Spleen (tissue), 11 donors: ENCODE results near the gene FRMD4B. TPM values are rescaled to one million over a fixed set of nuclear protein-coding genes. Genes with fewer than 3 reads are reported as not detected.

Source experiments
- DNase-seq: peaks from one replicate; pipeline ENCODE4 v3.0.0-alpha.2; 2020
- H3K27ac ChIP-seq, 8 donors: fragments of 200-600 bp; sonication (generic) in 7 of 8; 1 replicate in 4 of 8; 2 replicates in 4 of 8; pipeline versions ENCODE4 v1.5.0 to v1.8.0; 2016 to 2021; ENCODE audit warnings: inconsistent platforms in 4 of 8, mild to moderate bottlenecking in 4 of 8, moderate library complexity in 1 of 8
- H3K27me3 ChIP-seq, 7 donors: fragments of 200-600 bp; sonication (generic) in 6 of 7; replicated peaks in 1 of 7; 1 replicate in 4 of 7; 2 replicates in 3 of 7; pipeline versions ENCODE4 v1.5.0 to v1.8.0; 2016 to 2021; ENCODE audit warnings: inconsistent platforms in 3 of 7, mild to moderate bottlenecking in 1 of 7
- H3K36me3 ChIP-seq, 6 donors: fragments of 200-600 bp; sonication (generic) in 5 of 6; 1 replicate in 4 of 6; 2 replicates in 2 of 6; pipeline versions ENCODE4 v1.5.0 to v1.8.0; 2016 to 2021; ENCODE audit warnings: inconsistent platforms in 2 of 6
- H3K4me1 ChIP-seq, 6 donors: fragments of 200-600 bp; sonication (generic) in 5 of 6; 1 replicate in 3 of 6; 2 replicates in 3 of 6; pipeline versions ENCODE4 v1.5.0 to v1.8.0; 2016 to 2021; ENCODE audit warnings: inconsistent platforms in 3 of 6
- H3K4me3 ChIP-seq, 8 donors: fragments of 200-600 bp; sonication (generic) in 7 of 8; 1 replicate in 4 of 8; 2 replicates in 4 of 8; pipeline versions ENCODE4 v1.5.0 to v1.8.0; 2016 to 2021; ENCODE audit warnings: inconsistent platforms in 4 of 8, mild to moderate bottlenecking in 4 of 8, moderate library complexity in 2 of 8
- H3K9me3 ChIP-seq, 8 donors: fragments of 200-600 bp; sonication (generic) in 7 of 8; 1 replicate in 4 of 8; 2 replicates in 4 of 8; pipeline versions ENCODE4 v1.5.0 to v1.8.0; 2016 to 2021; ENCODE audit warnings: inconsistent platforms in 4 of 8
- POLR2A ChIP-seq, 3 donors: fragments of 450-650 bp; IDR thresholded peaks; one replicate each; pipeline ENCODE4 v1.5.1; 2017; ENCODE audit warnings: antibody characterized with exemption in 3 of 3, mild to moderate bottlenecking in 1 of 3
- POLR2AphosphoS5 ChIP-seq, 3 donors: sonication (generic); formaldehyde crosslinking; IDR thresholded peaks; one replicate each; pipeline ENCODE4 v1.5.1; 2017; ENCODE audit warnings: antibody characterized with exemption in 3 of 3
- WGBS, 5 donors: extraction: QIAGEN DNeasy Blood & Tissue Kit in 3 of 5; methylation state at CpG; one replicate each; pipeline versions ENCODE4 v1.1.5 to v1.1.7; 2013 to 2018; 5-methylcytosine and 5-hydroxymethylcytosine counted together
- intact Hi-C: fragments of 100-400 bp; cut with DNase I; formaldehyde crosslinking; loops from one replicate; pipeline ENCODE4 v1.15.0; 2023; ENCODE audit warnings: low total_unique reads
- polyA plus RNA-seq, 3 donors: library from polyadenylated mRNA; stranded (reverse); fragments of 200-250 nt; gene quantifications; one replicate each; pipeline ENCODE4 v1.2.1, GENCODE V29; 2013
- total RNA-seq, 7 donors: library from RNA; depleted of rRNA in 3 of 7; stranded (reverse); fragments of >200 nt in 3 of 7; fragmentation: NEBNext Ultra II Directional in 4 of 7; extraction: Animal tissue kit (Norgen Biotek cat#: 25700) in 4 of 7; gene quantifications; one replicate each; pipeline versions ENCODE4 v1.1.0 to v1.2.1, GENCODE V29; 2016 to 2021
- TF ChIP-seq, protein P1 (sequence below), 11 experiments: fragments of 200-600 bp in 7 of 11; fragments of 450-650 bp in 4 of 11; sonication (generic) in 4 of 11; IDR thresholded peaks in 8 of 11; conservative IDR thresholded peaks in 3 of 11; 1 replicate in 7 of 11; 2 replicates in 4 of 11; pipeline versions ENCODE4 v1.4.0 to v1.8.0; 2016 to 2021; ENCODE audit warnings: antibody characterized with exemption in 11 of 11, inconsistent platforms in 4 of 11, mild to moderate bottlenecking in 1 of 11
- donor health status: healthy with polysubstance abuse.
- donor health status: DM: no; HTN: no; CAD: no; lungs with moderate emphysema.
- donor health status: DM: no; HTN: no; CAD: no.
- donor health status: Bipolar disorder and iron deficiency.
- donor health status: healthy.
- donor health status: DM: no; HTN: no; CAD: no.
- donor health status: DM: yes; HTN: yes; CAD: no.

FRMD4B gene
- total and polyA plus RNA-seq, 10 donors, result 8.1 to 143 (median 112) TPM

DNA sequence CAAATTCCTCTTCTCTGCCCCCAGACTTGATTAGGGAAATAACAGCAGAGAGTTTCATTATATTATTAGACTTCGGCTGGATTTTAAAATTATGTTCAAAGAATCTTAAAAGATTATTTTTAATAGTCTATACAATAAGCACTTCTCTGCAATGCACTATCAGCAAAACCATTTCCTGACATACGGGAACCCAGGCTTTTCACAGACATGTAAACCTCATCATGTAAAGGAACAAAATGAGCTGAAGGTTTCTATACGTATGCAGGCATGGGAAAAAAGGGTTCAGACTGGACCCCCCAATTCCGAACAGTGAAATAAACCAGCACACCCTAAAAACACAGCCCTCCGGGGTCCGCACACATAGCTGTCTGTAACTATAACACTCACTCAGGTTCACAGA lies 185.9 kb downstream of the FRMD4B start:
- no peaks in the 10 kb centered on the region for H3K9me3 ChIP-seq
- H3K4me3 ChIP-seq, result peak overlapping the region; percentile 14 to 66 (median 28)
- WGBS, 5 donors, result 49 to 61% (median 60%) methylated on average over 6 of the region's 6 CpGs
- TF ChIP-seq, protein P1, sequence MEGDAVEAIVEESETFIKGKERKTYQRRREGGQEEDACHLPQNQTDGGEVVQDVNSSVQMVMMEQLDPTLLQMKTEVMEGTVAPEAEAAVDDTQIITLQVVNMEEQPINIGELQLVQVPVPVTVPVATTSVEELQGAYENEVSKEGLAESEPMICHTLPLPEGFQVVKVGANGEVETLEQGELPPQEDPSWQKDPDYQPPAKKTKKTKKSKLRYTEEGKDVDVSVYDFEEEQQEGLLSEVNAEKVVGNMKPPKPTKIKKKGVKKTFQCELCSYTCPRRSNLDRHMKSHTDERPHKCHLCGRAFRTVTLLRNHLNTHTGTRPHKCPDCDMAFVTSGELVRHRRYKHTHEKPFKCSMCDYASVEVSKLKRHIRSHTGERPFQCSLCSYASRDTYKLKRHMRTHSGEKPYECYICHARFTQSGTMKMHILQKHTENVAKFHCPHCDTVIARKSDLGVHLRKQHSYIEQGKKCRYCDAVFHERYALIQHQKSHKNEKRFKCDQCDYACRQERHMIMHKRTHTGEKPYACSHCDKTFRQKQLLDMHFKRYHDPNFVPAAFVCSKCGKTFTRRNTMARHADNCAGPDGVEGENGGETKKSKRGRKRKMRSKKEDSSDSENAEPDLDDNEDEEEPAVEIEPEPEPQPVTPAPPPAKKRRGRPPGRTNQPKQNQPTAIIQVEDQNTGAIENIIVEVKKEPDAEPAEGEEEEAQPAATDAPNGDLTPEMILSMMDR (IDR thresholded peaks at IDR 0.05 in 8 of 11, conservative IDR thresholded peaks at IDR 0.05 in 3 of 11), result no peak
- TF ChIP-seq POLR2AphosphoS5 (IDR thresholded peaks at IDR 0.05) (no peak), POLR2A (IDR thresholded peaks at IDR 0.05) (no peak)
- H3K27ac ChIP-seq, result peak overlapping the region; percentile 51 to 84 (median 72)
- DNase-seq, result no peak
- H3K36me3 ChIP-seq, result peaks cover 0 to 43% (median 15%) of the 10 kb centered on the region in 6 donors
- peaks cover 0 to 48% (median 28%) of the 10 kb centered on the region in 6 donors for H3K4me1 ChIP-seq
- H3K27me3 ChIP-seq, result no peaks in the 10 kb centered on the region
- intact Hi-C loops, result no loop called here

DNA sequence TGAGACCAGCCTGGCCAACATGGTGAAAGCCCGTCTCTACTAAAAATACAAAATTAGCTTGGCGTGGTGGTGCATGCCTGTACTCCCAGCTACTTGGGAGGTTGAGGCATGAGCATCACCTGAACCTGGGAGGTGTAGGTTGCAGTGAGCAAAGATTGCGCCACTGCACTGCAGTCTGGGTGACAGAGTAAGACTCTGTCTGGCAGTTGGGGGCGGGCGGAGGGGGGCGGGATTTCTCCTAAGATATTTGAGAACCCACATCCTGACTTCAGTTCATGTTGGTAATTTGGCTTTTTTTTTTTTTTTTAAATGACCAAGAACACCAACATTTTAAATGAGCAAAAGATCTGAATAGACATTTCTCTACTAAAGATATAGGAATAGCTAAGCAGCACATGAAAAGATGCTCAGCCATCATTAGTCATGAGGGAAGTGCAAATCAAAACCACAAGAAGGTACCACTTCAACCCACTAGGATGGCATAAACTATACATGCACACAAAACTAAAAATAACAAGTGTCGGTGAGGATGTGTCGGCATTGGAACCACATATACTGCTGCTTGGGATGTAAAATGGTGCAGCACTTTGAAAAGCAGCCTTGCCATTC lies 187.9 kb downstream of the FRMD4B start:
- peak; percentile 77 for DNase-seq

DNA sequence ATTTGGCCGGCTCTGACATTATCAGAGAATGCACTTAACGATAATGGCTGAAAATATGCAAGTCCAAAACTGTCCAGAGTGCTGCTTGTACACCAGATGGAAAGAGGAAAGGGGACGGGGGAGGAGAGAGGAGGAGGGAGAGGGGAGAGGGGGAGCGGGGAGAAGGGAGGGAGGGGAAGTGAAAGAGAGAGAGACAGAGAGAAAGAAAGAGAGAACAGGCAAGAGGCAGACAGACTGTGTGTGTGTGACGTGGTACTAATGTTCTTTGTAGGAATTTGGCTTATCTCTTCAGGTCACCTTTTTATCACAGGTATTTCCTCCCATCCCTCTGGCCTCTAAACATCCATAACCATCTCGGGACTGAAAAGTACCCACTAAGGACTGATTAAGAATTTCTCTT lies 188.4 kb downstream of the FRMD4B start:
- peaks cover 0 to 48% (median 28%) of the 10 kb centered on the region in 6 donors for H3K4me1 ChIP-seq
- DNase-seq, result no peak
- peaks cover 0 to 62% (median 28%) of the 10 kb centered on the region in 6 donors for H3K36me3 ChIP-seq
- intact Hi-C loops, result no loop called here
- 70 to 78% (median 74%) methylated on average over 6 of the region's 6 CpGs for WGBS, 5 donors
- no peak for TF ChIP-seq POLR2A (IDR thresholded peaks at IDR 0.05)
- TF ChIP-seq POLR2AphosphoS5 (IDR thresholded peaks at IDR 0.05), result no peak
- TF ChIP-seq, protein P1 (IDR thresholded peaks at IDR 0.05 in 8 of 11, conservative IDR thresholded peaks at IDR 0.05 in 3 of 11), result no peak
- H3K27ac ChIP-seq, result peak overlapping the region in 4 of 8 donors; percentile 3 to 84 (median 42)
- H3K9me3 ChIP-seq, result no peaks in the 10 kb centered on the region
- H3K27me3 ChIP-seq, result no peaks in the 10 kb centered on the region
- no peak overlapping the region for H3K4me3 ChIP-seq

More for the DNA sequence above, 187.9 kb downstream of the FRMD4B start:
- intact Hi-C loops, result no loop called here
- WGBS, 5 donors, result 61 to 77% (median 71%) methylated on average over 8 of the region's 8 CpGs
- peaks cover 0 to 48% (median 28%) of the 10 kb centered on the region in 6 donors for H3K4me1 ChIP-seq
- no peaks in the 10 kb centered on the region for H3K9me3 ChIP-seq
- H3K4me3 ChIP-seq, result peak overlapping the region in 1 of 8 donors; percentile 66
- TF ChIP-seq POLR2A (IDR thresholded peaks at IDR 0.05) (no peak), POLR2AphosphoS5 (IDR thresholded peaks at IDR 0.05) (no peak)
- TF ChIP-seq, protein P1 (IDR thresholded peaks at IDR 0.05 in 8 of 11, conservative IDR thresholded peaks at IDR 0.05 in 3 of 11), result no peak
- H3K27ac ChIP-seq, result peak overlapping the region in 4 of 8 donors; percentile 72 to 84 (median 73)
- no peaks in the 10 kb centered on the region for H3K27me3 ChIP-seq
- H3K36me3 ChIP-seq, result peaks cover 0 to 57% (median 24%) of the 10 kb centered on the region in 6 donors

GRCh38 chr3:69196876-69197275 lies 189.0 kb downstream of the FRMD4B start:
- intact Hi-C loops, result no loop called here
- DNase-seq, result no peak
- peaks cover 0 to 68% (median 28%) of the 10 kb centered on the region in 6 donors for H3K36me3 ChIP-seq

More at GRCh38 chr3:69196876-69197275, 189.0 kb downstream of the FRMD4B start:
- TF ChIP-seq, protein P1 (IDR thresholded peaks at IDR 0.05 in 8 of 11, conservative IDR thresholded peaks at IDR 0.05 in 3 of 11), result no peak
- TF ChIP-seq POLR2A (IDR thresholded peaks at IDR 0.05) (no peak), POLR2AphosphoS5 (IDR thresholded peaks at IDR 0.05) (no peak)
- H3K4me1 ChIP-seq, result peaks cover 0 to 48% (median 28%) of the 10 kb centered on the region in 6 donors
- H3K27me3 ChIP-seq, result no peaks in the 10 kb centered on the region
- 73 to 96% (median 91%) methylated on average over 3 of the region's 3 CpGs for WGBS, 5 donors
- H3K4me3 ChIP-seq, result no peak overlapping the region
- no peaks in the 10 kb centered on the region for H3K9me3 ChIP-seq
- H3K27ac ChIP-seq, result peak overlapping the region in 4 of 8 donors; percentile 3 to 84 (median 42)
